NCI-H82 treated with DMSO at 0.1 percent for 48 hours (cell line): ENCODE measurements around the gene CSTPP1.
"Not testable (repeated sequence)": the region's sequence is repeated elsewhere in the genome, so short reads cannot be mapped to it uniquely, and the experiment has no call there.

Experiments
- DNase-seq: peaks from one replicate; lab custom pipeline; 2025; ENCODE audit not compliant: unreplicated experiment; lab: John Stamatoyannopoulos, UW

Gene CSTPP1

GRCh38 chr11:47093541-47093940, 157.0 kb downstream of the CSTPP1 start:
- DNase-seq: no peak

- not testable (repeated sequence) for DNase-seq
Measured at GRCh38 chr11:47096871-47097270, 160.3 kb downstream of the CSTPP1 start.

- not testable (repeated sequence) for DNase-seq
Measured at GRCh38 chr11:47098223-47098622, 161.7 kb downstream of the CSTPP1 start.

GRCh38 chr11:47099214-47099917, 162.8 kb downstream of the CSTPP1 start:
- no peak for DNase-seq

- no peak for DNase-seq
Measured at GRCh38 chr11:47099918-47100315, 163.4 kb downstream of the CSTPP1 start.

- DNase-seq: no peak
Measured at GRCh38 chr11:47101406-47101805, 164.8 kb downstream of the CSTPP1 start.

- DNase-seq: no peak
Measured at GRCh38 chr11:47104261-47104950, 167.8 kb downstream of the CSTPP1 start.

GRCh38 chr11:47105541-47105940, 169.0 kb downstream of the CSTPP1 start:
- DNase-seq: no peak

GRCh38 chr11:47105974-47106373, 169.4 kb downstream of the CSTPP1 start:
- DNase-seq: no peak

- no peak for DNase-seq
Measured at GRCh38 chr11:47106798-47107411, 170.3 kb downstream of the CSTPP1 start.

- DNase-seq: no peak
Measured at GRCh38 chr11:47107744-47108143, 171.2 kb downstream of the CSTPP1 start.

- DNase-seq: no peak
Measured at GRCh38 chr11:47108214-47108613, 171.7 kb downstream of the CSTPP1 start.

GRCh38 chr11:47109051-47109726, 172.6 kb downstream of the CSTPP1 start:
- DNase-seq: no peak

- no peak for DNase-seq
Measured at GRCh38 chr11:47109727-47110246, 173.2 kb downstream of the CSTPP1 start.

- no peak for DNase-seq
Measured at GRCh38 chr11:47111318-47111804, 174.8 kb downstream of the CSTPP1 start.

GRCh38 chr11:47112941-47113340, 176.4 kb downstream of the CSTPP1 start:
- DNase-seq: not testable (repeated sequence)

GRCh38 chr11:47118958-47119688, 182.6 kb downstream of the CSTPP1 start:
- DNase-seq: not testable (repeated sequence)

GRCh38 chr11:47121056-47121455, 184.5 kb downstream of the CSTPP1 start:
- DNase-seq: peak; percentile 13

- DNase-seq: no peak
Measured at GRCh38 chr11:47121731-47122130, 185.2 kb downstream of the CSTPP1 start.

GRCh38 chr11:47123094-47123493, 186.5 kb downstream of the CSTPP1 start:
- no peak for DNase-seq
